ENCODE data around the gene PSENEN. TPM values are rescaled to one million over a fixed set of nuclear protein-coding genes. Genes with fewer than 3 reads are reported as not detected.

Gene PSENEN
- total RNA-seq, 1 donor from 2014 or later, result 45.1 TPM

Other genes with a start within 250 kb of the PSENEN start
- gene DMKN, start 232.0 kb upstream of the PSENEN start, total RNA-seq, result 0.27 TPM in 1 of 2 replicates, not detected in the other
- not detected in 2 replicates for gene SBSN, start 217.3 kb upstream of the PSENEN start, total RNA-seq
- not detected in 2 replicates for gene GAPDHS, start 212.2 kb upstream of the PSENEN start, total RNA-seq
- gene TMEM147, start 200.0 kb upstream of the PSENEN start, total RNA-seq, result 121 and 122 TPM in 2 replicates
- not detected in 2 replicates for gene ATP4A, start 182.0 kb upstream of the PSENEN start, total RNA-seq
- gene PMIS2, start 159.5 kb upstream of the PSENEN start, total RNA-seq, result not detected in 2 replicates
- gene HAUS5, start 132.9 kb upstream of the PSENEN start, total RNA-seq, result 42.5 and 43.1 TPM in 2 replicates
- gene RBM42, start 116.6 kb upstream of the PSENEN start, total RNA-seq, result 101 and 102 TPM in 2 replicates
- 1.0 and 1.6 TPM in 2 replicates for gene ETV2, start 103.9 kb upstream of the PSENEN start, total RNA-seq
- 431 and 461 TPM in 2 replicates for gene COX6B1, start 97.3 kb upstream of the PSENEN start, total RNA-seq
- 0.59 and 1.2 TPM in 2 replicates for gene UPK1A, start 79.1 kb upstream of the PSENEN start, total RNA-seq
- gene ZBTB32, start 41.1 kb upstream of the PSENEN start, total RNA-seq, result 231 and 234 TPM in 2 replicates
- gene KMT2B, start 27.6 kb upstream of the PSENEN start, total RNA-seq, result 58.4 and 63.3 TPM in 2 replicates
- 136 and 138 TPM in 2 replicates for gene IGFLR1, start 3.2 kb upstream of the PSENEN start, total RNA-seq
- gene U2AF1L4, start 233 bp upstream of the PSENEN start, total RNA-seq, result 27.4 and 30.8 TPM in 2 replicates
- gene LIN37, start 2.9 kb downstream of the PSENEN start, total RNA-seq, result 9.9 and 10.0 TPM in 2 replicates
- 0.14 and 0.21 TPM in 2 replicates for gene HSPB6, start 11.4 kb downstream of the PSENEN start, total RNA-seq
- 40.1 and 41.2 TPM in 2 replicates for gene PROSER3, start 12.5 kb downstream of the PSENEN start, total RNA-seq
- gene ARHGAP33, start 29.9 kb downstream of the PSENEN start, total RNA-seq, result 29.1 and 33.0 TPM in 2 replicates
- not detected in 2 replicates for gene PRODH2, start 67.2 kb downstream of the PSENEN start, total RNA-seq
- gene NPHS1, start 106.9 kb downstream of the PSENEN start, total RNA-seq, result 0.05 TPM in 1 of 2 replicates, not detected in the other
- gene KIRREL2, start 111.3 kb downstream of the PSENEN start, total RNA-seq, result 0.18 and 0.39 TPM in 2 replicates
- gene APLP1, start 122.9 kb downstream of the PSENEN start, total RNA-seq, result 1.2 and 1.4 TPM in 2 replicates
- 109 and 117 TPM in 2 replicates for gene NFKBID, start 154.9 kb downstream of the PSENEN start, total RNA-seq
- 53.9 and 57.2 TPM in 2 replicates for gene HCST, start 156.9 kb downstream of the PSENEN start, total RNA-seq
- gene TYROBP, start 162.6 kb downstream of the PSENEN start, total RNA-seq, result 0.39 TPM in 1 of 2 replicates, not detected in the other
- 10.7 and 10.8 TPM in 2 replicates for gene LRFN3, start 190.7 kb downstream of the PSENEN start, total RNA-seq
- 20.0 and 20.8 TPM in 2 replicates for gene SDHAF1, start 249.5 kb downstream of the PSENEN start, total RNA-seq

Data from activated T-helper 2 cell treated with anti-CD3 and anti-CD28 coated beads, Interferon-gamma antibody, Interleukin-2, Interleukin-4, amounts not matched to agents 10 μg/mL and 5 μg/mL and 100 μg/mL, durations not matched to agents 14 hours and 24 hours and 36 hours (primary cell).